CD14-positive monocyte (primary cell): ENCODE data around the gene SPATA16. TPM values are rescaled to one million over a fixed set of nuclear protein-coding genes. Genes with fewer than 3 reads are reported as not detected.

Experiments used
- DNase-seq, 3 donors: peaks; one replicate each; pipeline ENCODE4 v3.0.0-alpha.2; 2011 to 2022
- H2AFZ ChIP-seq: 2 replicates; pipeline ENCODE4 v1.6.0; 2012; ENCODE audit warnings: mild to moderate bottlenecking, low read depth, low read length, inconsistent platforms; ENCODE audit not compliant: insufficient read depth, poor library complexity, severe bottlenecking
- H3K27ac ChIP-seq, 2 donors: 1 replicate in 1 of 2; 2 replicates in 1 of 2; pipeline ENCODE4 v1.5.1; 2012 to 2013; ENCODE audit warnings: low read length in 2 of 2, control low read depth in 1 of 2, inconsistent platforms in 1 of 2, low read depth in 1 of 2, mild to moderate bottlenecking in 1 of 2
- H3K27me3 ChIP-seq, 2 donors: one replicate each; pipeline versions ENCODE4 v1.6.0 to v1.6.1; 2011 to 2013; ENCODE audit warnings: low read length in 2 of 2; ENCODE audit not compliant: control insufficient read depth in 2 of 2, insufficient read depth in 2 of 2
- H3K36me3 ChIP-seq, 2 donors: replicated peaks in 1 of 2; 1 replicate in 1 of 2; 2 replicates in 1 of 2; pipeline versions ENCODE4 v1.5.1 to v1.6.1; 2012 to 2013; ENCODE audit warnings: low read length in 2 of 2, control low read depth in 1 of 2, inconsistent platforms in 1 of 2, mild to moderate bottlenecking in 1 of 2; ENCODE audit not compliant: insufficient read depth in 2 of 2, control insufficient read depth in 1 of 2
- H3K4me1 ChIP-seq, 2 donors: 1 replicate in 1 of 2; 2 replicates in 1 of 2; pipeline versions ENCODE4 v1.5.1 to v1.6.1; 2012 to 2013; ENCODE audit warnings: low read length in 2 of 2, control low read depth in 1 of 2, inconsistent platforms in 1 of 2, mild to moderate bottlenecking in 1 of 2, moderate library complexity in 1 of 2; ENCODE audit not compliant: insufficient read depth in 2 of 2, control insufficient read depth in 1 of 2
- H3K4me2 ChIP-seq: replicated peaks from 2 replicates; pipeline ENCODE3; 2012; ENCODE audit warnings: low read length, moderate library complexity, mild to moderate bottlenecking; ENCODE audit not compliant: poor library complexity, severe bottlenecking; ENCODE audit errors: extremely low read depth
- H3K4me3 ChIP-seq, 3 experiments: fragments of 200-600 bp in 1 of 3; sonication (generic) in 1 of 3; replicated peaks in 1 of 3; 1 replicate in 2 of 3; 2 replicates in 1 of 3; pipeline ENCODE4 v1.5.1; 2011 to 2013; ENCODE audit warnings: low read length in 3 of 3, mild to moderate bottlenecking in 3 of 3, control low read depth in 2 of 3, low read depth in 2 of 3, inconsistent platforms in 1 of 3, moderate library complexity in 1 of 3
- H3K79me2 ChIP-seq: 2 replicates; pipeline ENCODE4 v1.6.0; 2012; ENCODE audit warnings: mild to moderate bottlenecking, control low read depth, inconsistent platforms, low read length, moderate library complexity; ENCODE audit not compliant: insufficient read depth
- H3K9ac ChIP-seq: 2 replicates; pipeline ENCODE4 v1.6.0; 2017; ENCODE audit warnings: low read length, mild to moderate bottlenecking; ENCODE audit not compliant: insufficient read depth, poor library complexity, severe bottlenecking
- H3K9me3 ChIP-seq, 2 donors: replicated peaks in 1 of 2; 1 replicate in 1 of 2; 2 replicates in 1 of 2; pipeline versions ENCODE4 v1.5.1 to v1.6.1; 2012 to 2013; ENCODE audit warnings: low read length in 2 of 2, control low read depth in 1 of 2; ENCODE audit not compliant: control insufficient read depth in 1 of 2, insufficient read depth in 1 of 2
- H4K20me1 ChIP-seq: 2 replicates; pipeline ENCODE4 v1.6.0; 2012; ENCODE audit warnings: mild to moderate bottlenecking, low read length, control low read depth, moderate library complexity; ENCODE audit not compliant: insufficient read depth
- H3K27ac Mint-ChIP-seq, 7 donors: one replicate each; pipeline ENCODE4 v1.8.0; 2020; ENCODE audit warnings: mild to moderate bottlenecking in 7 of 7, mixed read lengths in 7 of 7, moderate library complexity in 6 of 7, inconsistent platforms in 2 of 7
- H3K27me3 Mint-ChIP-seq, 3 donors: one replicate each; pipeline ENCODE4 v1.8.0; 2021 to 2022; ENCODE audit warnings: low read depth in 3 of 3, mild to moderate bottlenecking in 3 of 3, mixed read lengths in 3 of 3, moderate library complexity in 3 of 3, inconsistent platforms in 1 of 3
- H3K36me3 Mint-ChIP-seq, 2 donors: one replicate each; pipeline ENCODE4 v1.8.0; 2020; ENCODE audit warnings: mixed read lengths in 2 of 2, inconsistent platforms in 1 of 2, mild to moderate bottlenecking in 1 of 2
- H3K4me1 Mint-ChIP-seq: one replicate; pipeline ENCODE4 v1.8.0; 2020; ENCODE audit warnings: mild to moderate bottlenecking, mixed read lengths
- H3K4me3 Mint-ChIP-seq, 2 donors: one replicate each; pipeline ENCODE4 v1.8.0; 2020; ENCODE audit warnings: mild to moderate bottlenecking in 2 of 2, mixed read lengths in 2 of 2, moderate library complexity in 1 of 2
- H3K9me3 Mint-ChIP-seq, 7 donors: one replicate each; pipeline ENCODE4 v1.8.0; 2020 to 2022; ENCODE audit warnings: mixed read lengths in 7 of 7, mild to moderate bottlenecking in 6 of 7, moderate library complexity in 6 of 7, inconsistent platforms in 2 of 7
- CTCF ChIP-seq: fragments of 200-600 bp; IDR thresholded peaks from one replicate; pipeline ENCODE4 v1.8.0; 2022; ENCODE audit warnings: antibody characterized with exemption, mild to moderate bottlenecking
- WGBS: methylation state at CpG from one replicate; pipeline ENCODE4 v1.1.5; 2013; ENCODE audit warnings: missing lambda C conversion rate; ENCODE audit not compliant: insufficient coverage; 5-methylcytosine and 5-hydroxymethylcytosine counted together
- intact Hi-C, 2 donors: fragments of 100-400 bp; cut with micrococcal nuclease; formaldehyde crosslinking; loops; one replicate each; pipeline versions ENCODE4 v1.15.0 to v1.15.1; 2023
- polyA plus RNA-seq, 3 donors: library from polyadenylated mRNA; depleted of rRNA in 1 of 3; unstranded in 2 of 3; stranded (reverse) in 1 of 3; fragments of 300-500 nt in 2 of 3; fragments of >200 nt in 1 of 3; fragmentation: Illumina TruSeq in 2 of 3; gene quantifications; 1 replicate in 2 of 3; 2 replicates in 1 of 3; pipeline ENCODE4 v1.2.3, GENCODE V29; 2012 to 2021

The SPATA16 gene
- polyA plus RNA-seq, 3 donors, result not detected

GRCh38 chr3:172951511-172951910 is 189.5 kb downstream of the SPATA16 start:
- H3K36me3 Mint-ChIP-seq, result no peaks in the 10 kb centered on the region
- intact Hi-C loops, result no loop called here
- H3K79me2 ChIP-seq, result no peaks in the 10 kb centered on the region
- H3K9ac ChIP-seq, result no peak overlapping the region
- no peak for TF ChIP-seq CTCF
- H3K27me3 Mint-ChIP-seq, result peaks cover 0 to 5% (median 0%) of the 10 kb centered on the region in 3 donors
- no peak overlapping the region for H3K27ac Mint-ChIP-seq
- no peak overlapping the region for H3K4me3 Mint-ChIP-seq
- H3K27me3 ChIP-seq, result no peaks in the 10 kb centered on the region
- peaks cover 0 to 4% of the 10 kb centered on the region in 2 donors for H3K9me3 ChIP-seq
- H3K27ac ChIP-seq, result no peak overlapping the region
- no peak overlapping the region for H3K4me2 ChIP-seq
- H3K4me3 ChIP-seq, result no peak overlapping the region
- H3K9me3 Mint-ChIP-seq, result peaks cover 0 to 7% (median 7%) of the 10 kb centered on the region in 7 donors
- no peaks in the 10 kb centered on the region for H3K36me3 ChIP-seq
- H4K20me1 ChIP-seq, result no peaks in the 10 kb centered on the region
- DNase-seq, result no peak
- no CpG with 5 or more reads among the region's 2 CpGs for WGBS
- peaks cover 11% of the 10 kb centered on the region for H3K4me1 Mint-ChIP-seq
- no peak overlapping the region for H2AFZ ChIP-seq
- H3K4me1 ChIP-seq, result peaks cover 0 to 8% of the 10 kb centered on the region in 2 donors

GRCh38 chr3:172946061-172946460 is 195.0 kb downstream of the SPATA16 start:
- H3K4me3 Mint-ChIP-seq, result no peak overlapping the region
- intact Hi-C loops, result no loop called here
- Histone ChIP-seq H3K27ac (no peak overlapping the region), H3K4me3 (no peak overlapping the region), H3K4me1 (no peaks in the 10 kb centered on the region), H3K79me2 (no peaks in the 10 kb centered on the region), H3K36me3 (no peaks in the 10 kb centered on the region), H3K4me2 (no peak overlapping the region), H4K20me1 (no peaks in the 10 kb centered on the region), H3K9me3 (peaks cover 0 to 4% of the 10 kb centered on the region in 2 donors), H3K9ac (no peak overlapping the region), H2AFZ (no peak overlapping the region), H3K27me3 (no peaks in the 10 kb centered on the region)
- peaks cover 0 to 6% (median 0%) of the 10 kb centered on the region in 3 donors for H3K27me3 Mint-ChIP-seq
- H3K9me3 Mint-ChIP-seq, result peaks cover 0 to 3% (median 0%) of the 10 kb centered on the region in 7 donors
- no peak for TF ChIP-seq CTCF
- no peak for DNase-seq
- H3K4me1 Mint-ChIP-seq, result no peaks in the 10 kb centered on the region
- no peaks in the 10 kb centered on the region for H3K36me3 Mint-ChIP-seq
- H3K27ac Mint-ChIP-seq, result no peak overlapping the region
- WGBS, result 90% methylated on average over 2 of the region's 2 CpGs
